HG02840 (cell line): ENCODE measurements around the gene DENND1A.
A peak's percentile ranks its signal among the peaks of the same experiment; 100 is the strongest.
"Not testable (repeated sequence)": the region's sequence is repeated elsewhere in the genome, so short reads cannot be mapped to it uniquely, and the experiment has no call there.

Experiments
- ATAC-seq: cut with Tn5 transposase; IDR thresholded peaks from one replicate; pipeline ENCODE4 v1.9.1; 2021; ENCODE audit warnings: mild to moderate bottlenecking, moderate library complexity, moderate number of reproducible peaks; ENCODE audit not compliant: unreplicated experiment, low FRiP score

The DENND1A gene

GRCh38 chr9:123929870-123930831, at the start of gene DENND1A:
Gene DENND1A (minus strand): TSS chr9:123930126. CDS start chr9:123929905, 221 bp downstream.
- ATAC-seq: peak; percentile 75

GRCh38 chr9:123978981-123979380, 49.1 kb upstream of the DENND1A start:
- no peak for ATAC-seq

GRCh38 chr9:123976579-123976978, 46.7 kb upstream of the DENND1A start:
- ATAC-seq: not testable (repeated sequence)

- ATAC-seq: no peak
Observed at GRCh38 chr9:123975871-123976270, 45.9 kb upstream of the DENND1A start.

- no peak for ATAC-seq
Observed at GRCh38 chr9:123974471-123974870, 44.5 kb upstream of the DENND1A start.

- ATAC-seq: no peak
Observed at GRCh38 chr9:123973590-123974223, 43.8 kb upstream of the DENND1A start.

GRCh38 chr9:123972618-123973017, 42.7 kb upstream of the DENND1A start:
- no peak for ATAC-seq

- no peak for ATAC-seq
Observed at GRCh38 chr9:123967323-123967722, 37.4 kb upstream of the DENND1A start.

- no peak for ATAC-seq
Observed at GRCh38 chr9:123965801-123966686, 36.1 kb upstream of the DENND1A start.

- ATAC-seq: no peak
Observed at GRCh38 chr9:123964761-123965160, 34.8 kb upstream of the DENND1A start.

GRCh38 chr9:123960965-123961364, 31.0 kb upstream of the DENND1A start:
- no peak for ATAC-seq

GRCh38 chr9:123960366-123960765, 30.4 kb upstream of the DENND1A start:
- ATAC-seq: no peak

GRCh38 chr9:123959787-123960186, 29.9 kb upstream of the DENND1A start:
- ATAC-seq: no peak

GRCh38 chr9:123957731-123958130, 27.8 kb upstream of the DENND1A start:
- ATAC-seq: no peak

GRCh38 chr9:123957168-123957721, 27.3 kb upstream of the DENND1A start:
- ATAC-seq: no peak

- no peak for ATAC-seq
Observed at GRCh38 chr9:123955637-123956036, 25.7 kb upstream of the DENND1A start.

GRCh38 chr9:123954518-123955280, 24.8 kb upstream of the DENND1A start:
- no peak for ATAC-seq

- no peak for ATAC-seq
Observed at GRCh38 chr9:123952641-123953495, 22.9 kb upstream of the DENND1A start.

- no peak for ATAC-seq
Observed at GRCh38 chr9:123948286-123948685, 18.4 kb upstream of the DENND1A start.
